GM21737 (cell line): Measurements from ENCODE around the gene CCDC149.

Experiments
- ATAC-seq: cut with Tn5 transposase; IDR thresholded peaks from one replicate; pipeline ENCODE4 v1.9.1; 2021; ENCODE audit warnings: mild to moderate bottlenecking, moderate library complexity; ENCODE audit not compliant: unreplicated experiment

CCDC149 gene

GRCh38 chr4:24805566-24805965 lies 107.3 kb downstream of the CCDC149 start:
- ATAC-seq, result no peak

GRCh38 chr4:24805067-24805466 lies 107.8 kb downstream of the CCDC149 start:
- ATAC-seq, result no peak

GRCh38 chr4:24802648-24803047 lies 110.2 kb downstream of the CCDC149 start:
- no peak for ATAC-seq

- no peak for ATAC-seq
Measured at GRCh38 chr4:24801136-24801855, 111.5 kb downstream of the CCDC149 start.

GRCh38 chr4:24800325-24800895 lies 112.4 kb downstream of the CCDC149 start:
- no peak for ATAC-seq

GRCh38 chr4:24799544-24800324 lies 113.1 kb downstream of the CCDC149 start:
- ATAC-seq, result no peak

- ATAC-seq, result no peak
Measured at GRCh38 chr4:24799196-24799543, 113.7 kb downstream of the CCDC149 start.

GRCh38 chr4:24798036-24798610 lies 114.7 kb downstream of the CCDC149 start:
- no peak for ATAC-seq

GRCh38 chr4:24796620-24797019 lies 116.2 kb downstream of the CCDC149 start:
- no peak for ATAC-seq

GRCh38 chr4:24795666-24796381 lies 117.0 kb downstream of the CCDC149 start:
- no peak for ATAC-seq

- ATAC-seq, result no peak
Measured at GRCh38 chr4:24794916-24795665, 117.8 kb downstream of the CCDC149 start, which contains the start of gene SOD3. SOD3 (plus strand) TSS chr4:24795573; CDS start chr4:24799522, 3,949 bp downstream.

- no peak for ATAC-seq
Measured at GRCh38 chr4:24794480-24794879, 118.4 kb downstream of the CCDC149 start.

- ATAC-seq, result no peak
Measured at GRCh38 chr4:24794051-24794450, 118.8 kb downstream of the CCDC149 start.

GRCh38 chr4:24793219-24794005 lies 119.4 kb downstream of the CCDC149 start:
- ATAC-seq, result no peak

- ATAC-seq, result no peak
Measured at GRCh38 chr4:24792552-24792951, 120.3 kb downstream of the CCDC149 start.

GRCh38 chr4:24791043-24791442 lies 121.8 kb downstream of the CCDC149 start:
- ATAC-seq, result no peak

GRCh38 chr4:24783506-24783905 lies 129.3 kb downstream of the CCDC149 start:
- ATAC-seq, result no peak

- ATAC-seq, result no peak
Measured at GRCh38 chr4:24781999-24782745, 130.7 kb downstream of the CCDC149 start.
